Caco-2 (cell line): ENCODE data around the gene FOXO1. TPM values are rescaled to one million over a fixed set of nuclear protein-coding genes. Genes with fewer than 3 reads are reported as not detected.

ENCODE experiments used
- BruUV-seq: library from RNA; stranded (reverse); fragments of 400-500 nt; replicated peaks from 2 replicates; lab custom pipeline; 2021; lab: Mats Ljungman, UMichigan
- CTCF ChIA-PET: fragments of 300-600 bp; sonication (Branson Sonifier 250); formaldehyde crosslinking; loops from one replicate; lab custom pipeline; 2022; ENCODE audit warnings: antibody characterized with exemption; lab: Charles Lee
- POLR2A ChIA-PET: fragments of 300-600 bp; sonication (Branson Sonifier 250); formaldehyde crosslinking; loops from one replicate; lab custom pipeline; 2022; ENCODE audit warnings: antibody characterized with exemption; lab: Charles Lee
- DNase-seq, 2 experiments: peaks; one replicate each; pipeline versions ENCODE4 v3.0.0 to v3.0.0-alpha.2; 2020 to 2022
- H3K27me3 ChIP-seq: replicated peaks from 2 replicates; pipeline ENCODE4 v1.6.0; 2011; ENCODE audit warnings: low read length; ENCODE audit not compliant: control insufficient read depth, insufficient read depth
- H3K36me3 ChIP-seq: 2 replicates; pipeline ENCODE4 v1.5.1; 2011; ENCODE audit warnings: low read length; ENCODE audit not compliant: control insufficient read depth, insufficient read depth
- H3K4me1 ChIP-seq: fragments of 250-450 bp; sonication (Bioruptor Pico); 2 replicates; pipeline ENCODE4 v1.5.1; 2020; ENCODE audit warnings: mild to moderate bottlenecking
- H3K4me3 ChIP-seq: 2 replicates; pipeline ENCODE4 v1.5.1; 2011; ENCODE audit warnings: low read depth, mild to moderate bottlenecking, control low read depth, low read length
- H3K9me3 ChIP-seq: fragments of 250-450 bp; sonication (Bioruptor Pico); 2 replicates; pipeline ENCODE4 v1.5.1; 2020; ENCODE audit warnings: mild to moderate bottlenecking, moderate library complexity
- H3K27ac Mint-ChIP-seq: one replicate; pipeline ENCODE4 v1.8.0; 2022; ENCODE audit warnings: mixed read lengths; ENCODE audit not compliant: unreplicated experiment
- H3K27me3 Mint-ChIP-seq: one replicate; pipeline ENCODE4 v1.8.0; 2022; ENCODE audit warnings: mixed read lengths; ENCODE audit not compliant: insufficient read depth, unreplicated experiment
- H3K36me3 Mint-ChIP-seq: one replicate; pipeline ENCODE4 v1.8.0; 2022; ENCODE audit warnings: mild to moderate bottlenecking, mixed read lengths; ENCODE audit not compliant: insufficient read depth, unreplicated experiment
- H3K4me1 Mint-ChIP-seq: one replicate; pipeline ENCODE4 v1.8.0; 2022; ENCODE audit warnings: low read depth, mixed read lengths; ENCODE audit not compliant: unreplicated experiment
- H3K4me3 Mint-ChIP-seq: one replicate; pipeline ENCODE4 v1.8.0; 2022; ENCODE audit warnings: mild to moderate bottlenecking, moderate library complexity, mixed read lengths; ENCODE audit not compliant: unreplicated experiment
- H3K9me3 Mint-ChIP-seq: one replicate; pipeline ENCODE4 v1.8.0; 2022; ENCODE audit warnings: mixed read lengths; ENCODE audit not compliant: unreplicated experiment
- CTCF ChIP-seq, 2 experiments: fragments of 200-600 bp in 1 of 2; IDR thresholded peaks; 1 replicate in 1 of 2; 2 replicates in 1 of 2; pipeline versions ENCODE4 v1.5.1 to v1.8.0; 2011 to 2022; ENCODE audit warnings: antibody characterized with exemption in 1 of 2, control low read depth in 1 of 2, inconsistent platforms in 1 of 2, low read depth in 1 of 2, low read length in 1 of 2, mild to moderate bottlenecking in 1 of 2, moderate library complexity in 1 of 2; ENCODE audit not compliant: insufficient read depth in 1 of 2, severe bottlenecking in 1 of 2, unreplicated experiment in 1 of 2
- intact Hi-C: fragments of 100-400 bp; cut with micrococcal nuclease; formaldehyde crosslinking; loops from one replicate; pipeline ENCODE4 v1.10.0; 2022; ENCODE audit not compliant: unreplicated experiment
- total RNA-seq: library from RNA; stranded (reverse); gene quantifications from 2 replicates; pipeline ENCODE4 v1.2.3, GENCODE V29; 2022

FOXO1 gene
- total RNA-seq, 1 experiment from 2014 or later = 10.4 TPM

DNA sequence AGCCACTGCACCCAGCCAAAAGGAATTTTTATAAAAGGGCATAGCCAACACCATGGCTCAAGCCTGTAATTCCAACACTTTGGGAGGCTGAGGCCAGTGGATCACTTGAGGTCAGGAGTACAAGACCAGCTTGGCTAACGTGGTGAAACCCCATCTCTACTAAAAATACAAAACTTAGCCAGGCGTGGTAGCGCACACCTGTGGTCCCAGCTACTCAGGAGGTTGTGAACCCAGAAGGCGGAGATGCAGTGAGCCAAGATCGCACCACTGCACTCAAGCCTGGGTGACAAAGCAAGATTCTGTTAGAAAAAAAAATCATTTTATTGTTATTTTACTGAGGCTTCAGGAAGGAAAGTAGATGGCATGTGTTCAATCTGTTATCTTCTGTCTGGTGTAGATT lies 31.3 kb upstream of the FOXO1 start:
- BruUV-seq = no TSS peak

GRCh38 chr13:40694426-40694825 lies 28.0 kb upstream of the FOXO1 start:
- intact Hi-C loops = no loop called here
- TF ChIP-seq CTCF (IDR thresholded peaks at IDR 0.05; ENCODE audit: insufficient read depth in 1 of 2, low read depth in 1 of 2, low read length in 1 of 2, severe bottlenecking in 1 of 2, unreplicated experiment in 1 of 2) = no peak
- no peaks in the 10 kb centered on the region for H3K4me1 ChIP-seq
- no peak for DNase-seq
- Mint-ChIP-seq H3K27me3 (no peaks in the 10 kb centered on the region), H3K27ac (no peak overlapping the region), H3K4me1 (no peaks in the 10 kb centered on the region), H3K4me3 (no peak overlapping the region), H3K36me3 (no peaks in the 10 kb centered on the region), H3K9me3 (no peaks in the 10 kb centered on the region)
- CTCF ChIA-PET = no interaction called here
- H3K36me3 ChIP-seq = no peaks in the 10 kb centered on the region
- no peak overlapping the region for H3K4me3 ChIP-seq
- POLR2A ChIA-PET = no interaction called here
- BruUV-seq = no TSS peak
- no peaks in the 10 kb centered on the region for H3K27me3 ChIP-seq
- 0 out of 2 replicates have a peak, but pooled peaks cover 5% of the 10 kb centered on the region for H3K9me3 ChIP-seq

More for the DNA sequence above, 31.3 kb upstream of the FOXO1 start:
- intact Hi-C loops = no loop called here
- ChIA-PET POLR2A (no interaction called here), CTCF (interaction anchor here (0.7 kb wide), 1 partner anchor 148 kb away, joined by 3 read pairs; no protein-coding TSS in a partner anchor)
- H3K27me3 Mint-ChIP-seq = no peaks in the 10 kb centered on the region
- no peak overlapping the region for H3K4me3 Mint-ChIP-seq
- H3K27ac Mint-ChIP-seq = no peak overlapping the region
- Histone ChIP-seq H3K9me3 (no peaks in the 10 kb centered on the region), H3K4me3 (no peak overlapping the region), H3K36me3 (no peaks in the 10 kb centered on the region), H3K27me3 (no peaks in the 10 kb centered on the region), H3K4me1 (no peaks in the 10 kb centered on the region)
- no peaks in the 10 kb centered on the region for H3K9me3 Mint-ChIP-seq
- DNase-seq = no peak
- TF ChIP-seq CTCF (IDR thresholded peaks at IDR 0.05; ENCODE audit: insufficient read depth in 1 of 2, low read depth in 1 of 2, low read length in 1 of 2, severe bottlenecking in 1 of 2, unreplicated experiment in 1 of 2) = no peak
- no peaks in the 10 kb centered on the region for H3K36me3 Mint-ChIP-seq
- no peaks in the 10 kb centered on the region for H3K4me1 Mint-ChIP-seq

DNA sequence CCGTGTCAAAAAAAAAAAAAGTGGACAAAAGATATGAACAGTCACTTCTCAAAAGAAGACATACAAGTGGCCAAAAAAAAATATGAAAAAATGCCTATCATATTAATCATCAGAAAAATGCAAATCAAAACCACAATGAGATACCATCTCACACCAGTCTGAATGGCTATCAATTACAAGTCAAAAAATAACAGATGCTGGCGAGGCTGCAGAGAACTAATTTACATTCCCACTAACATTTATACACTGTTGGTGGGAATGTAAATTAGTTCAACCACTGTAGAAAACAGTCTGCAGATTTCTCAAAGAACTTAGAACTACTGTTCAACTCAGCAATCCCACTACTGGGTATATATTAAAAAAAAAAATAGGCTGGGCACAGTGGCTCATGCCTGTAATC lies 26.5 kb upstream of the FOXO1 start:
- no TSS peak for BruUV-seq
- Histone ChIP-seq H3K9me3 (0 out of 2 replicates have a peak, but pooled peaks cover 5% of the 10 kb centered on the region), H3K4me1 (no peaks in the 10 kb centered on the region), H3K27me3 (no peaks in the 10 kb centered on the region), H3K4me3 (no peak overlapping the region), H3K36me3 (no peaks in the 10 kb centered on the region)
- no peak overlapping the region for H3K27ac Mint-ChIP-seq
- ChIA-PET CTCF (no interaction called here), POLR2A (no interaction called here)
- DNase-seq = no peak
- intact Hi-C loops = no loop called here
- H3K4me1 Mint-ChIP-seq = no peaks in the 10 kb centered on the region
- H3K4me3 Mint-ChIP-seq = no peak overlapping the region
- H3K27me3 Mint-ChIP-seq = no peaks in the 10 kb centered on the region
- no peak for TF ChIP-seq CTCF (IDR thresholded peaks at IDR 0.05; ENCODE audit: insufficient read depth in 1 of 2, low read depth in 1 of 2, low read length in 1 of 2, severe bottlenecking in 1 of 2, unreplicated experiment in 1 of 2)
- H3K36me3 Mint-ChIP-seq = no peaks in the 10 kb centered on the region
- no peaks in the 10 kb centered on the region for H3K9me3 Mint-ChIP-seq
